HL-60 (cell line): ENCODE measurements around the gene ZNF440.

Experiments
- DNase-seq, 2 experiments: peaks; one replicate each; pipeline ENCODE4 v3.0.0-alpha.2; 2010 to 2020; ENCODE audit warnings: low read depth in 1 of 2, low spot score in 1 of 2
- H3K27ac ChIP-seq: fragments of 250-450 bp; sonication (Bioruptor Pico); replicated peaks from 2 replicates; pipeline ENCODE4 v1.5.1; 2020; ENCODE audit warnings: mild to moderate bottlenecking, moderate library complexity
- H3K27me3 ChIP-seq: fragments of 250-450 bp; sonication (Bioruptor Pico); 2 replicates; pipeline ENCODE4 v1.5.1; 2021; ENCODE audit warnings: mild to moderate bottlenecking, moderate library complexity; ENCODE audit not compliant: insufficient read depth, poor library complexity, severe bottlenecking
- H3K4me3 ChIP-seq: replicated peaks from 2 replicates; pipeline ENCODE4 v1.5.1; 2011; ENCODE audit warnings: mild to moderate bottlenecking, control low read depth, low read length; ENCODE audit not compliant: insufficient read depth
- CTCF ChIP-seq: IDR thresholded peaks from one replicate; pipeline ENCODE4 v1.5.1; 2011; ENCODE audit warnings: low read length, control low read depth, inconsistent platforms; ENCODE audit not compliant: insufficient read depth
- GABPA ChIP-seq: IDR thresholded peaks from 2 replicates; pipeline ENCODE4 v1.6.1; 2012; ENCODE audit warnings: low read depth
- POLR2AphosphoS5 ChIP-seq: IDR thresholded peaks from 2 replicates; pipeline ENCODE4 v1.6.1; 2012; ENCODE audit warnings: low read depth
- REST ChIP-seq: IDR thresholded peaks from 2 replicates; pipeline ENCODE4 v1.6.1; 2012; ENCODE audit warnings: low read depth; ENCODE audit not compliant: insufficient replicate concordance
- SPI1 ChIP-seq: IDR thresholded peaks from 2 replicates; pipeline ENCODE4 v1.6.1; 2012; ENCODE audit warnings: low read depth, mild to moderate bottlenecking, borderline replicate concordance

The ZNF440 gene

GRCh38 chr19:11806354-11807098, 7.5 kb upstream of the ZNF440 start:
- DNase-seq = no peak
- no peak for TF ChIP-seq REST
- TF ChIP-seq SPI1 = no peak
- no peak for TF ChIP-seq GABPA
- no peak for TF ChIP-seq CTCF
- no peak for TF ChIP-seq POLR2AphosphoS5
- H3K27me3 ChIP-seq = no peaks in the 10 kb centered on the region
- H3K4me3 ChIP-seq = no peak overlapping the region
- H3K27ac ChIP-seq = no peak overlapping the region

GRCh38 chr19:11807099-11807380, 7.0 kb upstream of the ZNF440 start:
- DNase-seq = no peak
- Histone ChIP-seq H3K27ac (no peak overlapping the region), H3K27me3 (no peaks in the 10 kb centered on the region), H3K4me3 (no peak overlapping the region)
- TF ChIP-seq GABPA = no peak
- no peak for TF ChIP-seq REST
- TF ChIP-seq POLR2AphosphoS5 = no peak
- TF ChIP-seq CTCF = no peak
- TF ChIP-seq SPI1 = no peak

GRCh38 chr19:11813703-11814028, 407 bp upstream of the ZNF440 start:
- DNase-seq = no peak
- H3K4me3 ChIP-seq = peak overlapping the region; percentile 60
- H3K27ac ChIP-seq = peak overlapping the region; percentile 91
- TF ChIP-seq CTCF (no peak), GABPA (no peak), POLR2AphosphoS5 (no peak), SPI1 (no peak), REST (no peak)
- H3K27me3 ChIP-seq = no peaks in the 10 kb centered on the region
